Measurements from ENCODE around the gene ABITRAM.

DNA sequence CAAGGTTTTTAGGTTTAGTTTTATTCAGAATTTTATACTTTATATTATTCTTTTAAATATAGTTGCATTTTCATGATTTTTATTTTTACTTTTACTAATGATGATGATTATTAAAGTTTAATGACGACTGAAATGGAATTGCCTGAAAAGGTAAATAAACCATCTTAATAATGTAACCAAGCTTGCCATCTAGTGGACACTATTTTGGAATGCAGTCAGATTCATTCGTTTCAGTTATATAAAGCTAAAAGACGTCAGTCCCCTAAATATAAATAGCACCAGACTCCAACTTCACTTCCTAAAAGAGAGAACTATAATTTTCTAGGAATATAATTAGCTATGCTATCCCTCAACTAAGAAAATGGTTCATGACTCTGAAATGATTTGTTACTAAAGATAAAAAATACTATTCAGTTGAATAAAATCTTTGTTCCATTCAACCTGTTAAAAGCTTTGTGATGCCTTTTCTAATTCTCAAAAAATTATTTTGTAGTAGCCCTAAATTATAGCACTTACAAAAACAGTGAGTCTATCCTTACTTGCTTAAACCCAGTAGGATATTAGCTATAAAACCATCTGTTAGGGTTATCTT is 19.9 kb downstream of the ABITRAM start:
- peak; percentile 28 for TF ChIP-seq CTCF (IDR thresholded peaks at IDR 0.05; ENCODE audit: insufficient read depth, low read length)
- no peak for TF ChIP-seq GABPA (IDR thresholded peaks at IDR 0.05; ENCODE audit: low read depth)
- TF ChIP-seq POLR2AphosphoS5 (IDR thresholded peaks at IDR 0.05; ENCODE audit: low read depth), result no peak
- TF ChIP-seq REST (IDR thresholded peaks at IDR 0.05; ENCODE audit: insufficient replicate concordance, low read depth), result no peak

All from HL-60 (cell line).